Right ventricle myocardium inferior (tissue), 1 donor: Measurements from ENCODE around the gene FAM217B. TPM values are rescaled to one million over a fixed set of nuclear protein-coding genes. Genes with fewer than 3 reads are reported as not detected.

Experiments used
- ATAC-seq: fragments of 200-7000 bp; cut with Tn5 transposase; one replicate; pipeline ENCODE4 v1.9.1; 2020; ENCODE audit warnings: mild to moderate bottlenecking, moderate library complexity
- DNase-seq: peaks from one replicate; pipeline ENCODE4 v3.0.0; 2021; ENCODE audit errors: missing footprints
- intact Hi-C: fragments of 100-400 bp; cut with DNase I; formaldehyde crosslinking; loops from one replicate; pipeline ENCODE4 v1.11.0; 2022
- long read RNA-seq: library from polyadenylated mRNA; unstranded; transcript quantifications from one replicate; pipeline ENCODE4 v2.0.0, GENCODE V29; 2021
- total RNA-seq: library from RNA; stranded (reverse); fragmentation: NEBNext Ultra II Directional; extraction: Animal tissue kit (Norgen Biotek cat#: 25700); gene quantifications from one replicate; pipeline ENCODE4 v1.2.1, GENCODE V29; 2021
- donor health status: DM: no; HTN: yes; CAD: no; lungs with severe emphysema.

FAM217B gene, protein sequence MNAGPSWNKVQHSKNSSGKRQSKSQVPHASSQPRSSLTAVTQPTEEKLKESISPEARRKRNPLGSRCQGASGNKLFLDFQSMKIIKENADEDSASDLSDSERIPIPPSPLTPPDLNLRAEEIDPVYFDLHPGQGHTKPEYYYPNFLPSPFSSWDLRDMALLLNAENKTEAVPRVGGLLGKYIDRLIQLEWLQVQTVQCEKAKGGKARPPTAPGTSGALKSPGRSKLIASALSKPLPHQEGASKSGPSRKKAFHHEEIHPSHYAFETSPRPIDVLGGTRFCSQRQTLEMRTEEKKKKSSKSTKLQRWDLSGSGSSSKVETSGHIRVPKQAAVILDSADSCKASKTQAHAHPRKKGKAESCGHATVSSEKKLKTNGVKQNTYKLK
- 40.5 TPM for total RNA-seq
- long read RNA-seq, full-length matches to known transcripts = 9 of 13 reads
- long read RNA-seq, partial matches to known transcripts = 2 of 13 reads
- long read RNA-seq, other reads (novel, unspliced or antisense) = 2 of 13 reads

DNA sequence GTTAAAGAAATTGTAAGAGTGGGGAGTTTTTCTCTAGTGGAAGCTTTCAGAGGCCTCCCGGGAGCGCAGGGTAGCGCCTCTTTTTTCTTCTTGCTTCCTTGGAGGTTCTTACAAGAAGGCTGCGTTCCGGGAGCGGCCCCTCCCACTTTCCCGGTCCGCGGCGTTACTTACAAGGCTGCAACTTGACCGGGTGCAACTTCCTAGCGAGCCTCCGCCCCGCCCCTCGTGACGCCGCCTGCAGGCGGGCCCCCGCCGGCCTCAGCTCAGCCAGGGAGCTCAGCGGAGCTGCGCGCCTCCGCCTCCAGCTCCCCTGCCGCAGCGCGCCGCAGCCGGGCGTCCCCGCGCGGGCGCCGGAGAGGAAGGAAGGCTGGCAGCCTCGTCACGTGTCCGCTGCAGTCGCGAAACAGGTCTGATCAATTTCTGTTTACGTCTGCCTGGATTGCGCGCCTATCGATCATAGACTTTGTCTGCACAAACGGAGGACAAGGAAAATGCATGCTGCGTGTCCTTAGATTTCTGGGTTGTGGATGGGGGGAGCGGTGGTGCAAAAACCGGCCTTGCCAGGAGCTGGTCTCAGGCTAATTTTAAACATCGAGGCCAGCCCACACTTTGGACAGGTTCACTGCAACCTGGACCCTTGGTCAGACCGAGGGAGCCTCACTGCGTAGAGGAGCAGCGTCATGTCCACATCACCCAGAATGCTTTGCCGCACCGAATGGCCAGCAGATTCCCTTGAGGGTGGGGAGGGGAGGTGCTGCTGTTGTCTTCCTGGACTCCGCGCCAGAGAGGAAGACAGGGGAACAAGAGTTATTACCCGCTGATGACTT is at the start of gene FAM217B, which contains the start of gene PPP1R3D:
Gene FAM217B (plus strand): TSS at position 261 of the 827 bp plus-strand sequence. CDS start 3,555 bp downstream, outside the sequence.
Gene PPP1R3D (minus strand): TSS at position 177 of the 827 bp plus-strand sequence. CDS start 374 bp downstream, outside the sequence.
- ATAC-seq (peak; percentile 96), DNase-seq (peak; percentile 99)
- intact Hi-C loops = loop anchor here (10.0 kb wide), 1 partner anchor 264 kb away; no protein-coding TSS in a partner anchor

DNA sequence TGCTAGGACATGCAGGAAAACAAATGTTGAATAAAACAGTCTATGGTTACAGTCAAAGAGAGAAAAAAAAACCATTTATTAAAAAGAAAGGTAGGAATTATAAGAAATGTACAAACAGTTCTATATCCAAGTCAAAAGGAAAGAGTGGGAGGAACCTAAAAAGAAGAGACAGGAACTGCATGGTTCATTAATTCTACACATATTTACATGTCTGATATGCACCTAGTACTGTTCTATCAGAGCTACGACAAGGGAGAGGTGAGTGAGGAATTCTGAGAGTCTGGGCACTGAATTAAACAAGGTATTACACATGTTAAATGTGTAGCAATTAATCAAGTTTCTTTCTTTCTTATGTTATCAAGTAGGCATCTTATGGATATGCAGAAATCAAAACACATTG is 48.6 kb upstream of the FAM217B start:
- no peak for ATAC-seq

DNA sequence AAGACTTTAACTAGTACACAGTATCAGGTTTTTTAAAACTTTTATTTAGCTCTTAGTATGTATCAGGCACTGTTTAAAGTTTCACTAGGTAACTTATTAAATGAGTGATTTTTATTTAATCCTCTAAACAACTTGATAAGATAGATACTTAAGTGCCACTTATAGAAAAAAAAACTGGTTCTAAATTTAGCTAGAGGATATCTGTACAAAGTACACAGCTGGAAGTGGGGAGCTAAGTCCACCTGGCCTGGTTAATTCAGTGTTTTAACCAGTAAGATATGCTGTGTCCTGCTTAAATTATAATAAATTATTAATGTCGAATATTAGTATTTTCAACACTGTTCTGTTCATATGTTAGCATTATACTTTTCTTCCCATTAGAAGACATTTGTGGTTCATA is 44.3 kb upstream of the FAM217B start:
- intact Hi-C loops = no loop called here
- DNase-seq (no peak), ATAC-seq (no peak)

More for the DNA sequence above, 48.6 kb upstream of the FAM217B start:
- intact Hi-C loops = no loop called here
- DNase-seq = no peak

DNA sequence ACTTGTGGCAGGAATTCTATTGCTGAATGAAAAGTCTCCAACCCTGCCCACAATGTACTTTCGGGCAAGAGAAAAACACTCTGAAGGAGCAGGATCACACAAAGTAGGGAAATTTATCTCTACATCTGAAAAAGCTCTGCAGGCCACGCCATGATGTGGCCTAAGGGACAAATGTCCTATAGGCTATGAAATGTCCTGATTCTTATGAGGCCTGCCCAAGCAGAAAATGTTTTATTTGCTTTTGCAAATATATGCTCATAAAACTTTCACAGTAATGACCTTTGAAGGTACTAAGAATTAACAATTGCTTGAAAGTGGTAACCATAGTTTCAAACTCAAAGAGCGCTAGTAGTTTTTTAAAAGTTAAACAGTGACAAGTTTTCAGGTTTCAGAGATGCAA is 37.7 kb upstream of the FAM217B start:
- no peak for DNase-seq
- ATAC-seq = no peak
- intact Hi-C loops = no loop called here

DNA sequence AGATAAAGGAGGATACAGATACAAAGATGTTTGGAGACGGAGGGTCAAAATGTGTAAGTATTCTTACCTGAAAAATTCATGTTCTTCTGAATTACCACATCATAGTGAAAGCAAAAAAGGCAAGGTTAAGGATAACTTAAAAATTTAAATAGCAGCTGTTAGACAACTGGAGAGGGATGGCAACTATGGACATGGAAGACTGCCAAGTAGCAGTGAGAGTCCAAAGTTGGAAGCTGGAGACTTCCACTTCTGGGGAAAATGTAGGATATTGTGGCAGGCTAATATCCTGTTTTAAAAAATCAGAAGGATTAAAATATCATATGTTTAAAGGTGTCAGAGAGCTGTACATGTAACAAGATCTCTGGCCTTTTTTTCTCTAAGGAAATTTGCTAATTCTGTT is 36.6 kb upstream of the FAM217B start:
- ATAC-seq = no peak
- DNase-seq = no peak
- intact Hi-C loops = no loop called here

DNA sequence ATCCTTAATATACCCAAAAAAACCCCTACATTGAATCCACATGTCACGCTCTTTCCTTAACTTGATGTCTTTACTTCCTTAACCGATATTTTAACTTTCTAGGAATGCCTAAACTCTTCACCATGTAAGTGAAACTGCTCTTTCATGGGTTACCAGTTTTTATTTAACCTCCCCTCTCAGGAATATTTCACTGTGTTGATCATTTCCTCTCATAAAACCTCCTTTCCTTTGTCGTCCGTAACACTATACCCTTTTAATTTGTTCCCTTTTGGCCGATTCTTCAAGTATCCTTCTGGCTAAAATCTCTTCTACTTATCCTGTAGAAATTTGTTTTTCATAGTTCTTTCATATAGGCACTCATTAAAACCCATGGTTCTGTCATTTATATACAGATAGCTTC is 31.3 kb upstream of the FAM217B start:
- intact Hi-C loops = no loop called here
- DNase-seq (no peak), ATAC-seq (no peak)

DNA sequence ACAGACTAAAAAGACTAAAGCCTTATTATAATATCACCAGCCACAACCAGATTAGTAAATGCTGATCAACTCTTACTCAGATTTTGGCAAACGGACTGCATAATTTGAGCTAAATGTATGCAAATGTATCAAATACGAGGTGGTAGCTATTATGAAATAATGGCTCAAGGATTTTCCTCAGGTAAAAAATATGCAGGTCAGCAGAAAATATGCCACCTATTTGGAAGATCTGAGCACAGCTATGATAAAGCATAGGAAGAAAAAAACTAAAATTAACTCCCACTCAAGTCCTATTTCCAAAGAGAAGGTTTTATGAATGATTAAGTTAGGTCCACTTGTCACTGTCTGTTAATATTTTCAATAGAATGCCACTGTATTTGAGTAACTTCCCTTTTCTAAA is 29.1 kb upstream of the FAM217B start:
- ATAC-seq = no peak
- no peak for DNase-seq
- intact Hi-C loops = no loop called here

DNA sequence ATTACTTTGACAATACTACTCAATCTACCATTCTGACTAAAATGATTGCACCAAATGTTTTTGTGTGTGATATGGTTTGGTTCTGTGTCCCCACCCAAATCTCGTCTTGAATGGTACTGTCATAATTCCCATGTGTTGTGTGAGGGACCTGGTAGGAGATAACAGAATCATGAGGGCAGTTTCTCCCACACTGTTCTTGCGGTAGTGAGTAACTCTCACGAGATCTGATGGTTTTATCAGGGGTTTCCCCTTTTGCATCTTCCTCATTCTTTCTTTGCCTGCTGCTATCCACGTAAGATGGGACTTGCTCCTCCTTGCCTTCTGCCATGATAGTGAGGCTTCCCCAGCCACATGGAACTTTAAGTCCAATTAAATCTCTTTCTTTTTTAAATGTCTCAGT is 27.6 kb upstream of the FAM217B start:
- intact Hi-C loops = no loop called here
- no peak for DNase-seq
- ATAC-seq = no peak

DNA sequence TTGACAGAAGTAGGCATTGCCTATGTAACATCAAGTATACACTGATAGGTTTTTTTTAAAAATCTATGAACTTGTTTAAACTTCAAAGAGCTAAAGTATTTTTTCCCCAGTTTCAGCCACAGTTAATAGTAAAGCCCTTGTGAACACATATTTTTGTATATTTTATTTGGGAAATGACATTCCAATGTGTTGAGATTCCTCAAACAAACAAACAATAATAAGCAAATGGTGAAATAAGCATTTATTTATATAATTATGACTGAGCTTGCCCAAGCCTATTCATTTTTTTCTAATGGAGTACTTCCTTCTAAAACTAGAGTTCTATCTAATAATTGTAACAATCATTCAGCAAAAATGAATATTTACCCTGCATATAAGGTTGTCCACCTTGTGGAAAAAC is 19.2 kb upstream of the FAM217B start:
- DNase-seq (no peak), ATAC-seq (no peak)
- intact Hi-C loops = no loop called here

DNA sequence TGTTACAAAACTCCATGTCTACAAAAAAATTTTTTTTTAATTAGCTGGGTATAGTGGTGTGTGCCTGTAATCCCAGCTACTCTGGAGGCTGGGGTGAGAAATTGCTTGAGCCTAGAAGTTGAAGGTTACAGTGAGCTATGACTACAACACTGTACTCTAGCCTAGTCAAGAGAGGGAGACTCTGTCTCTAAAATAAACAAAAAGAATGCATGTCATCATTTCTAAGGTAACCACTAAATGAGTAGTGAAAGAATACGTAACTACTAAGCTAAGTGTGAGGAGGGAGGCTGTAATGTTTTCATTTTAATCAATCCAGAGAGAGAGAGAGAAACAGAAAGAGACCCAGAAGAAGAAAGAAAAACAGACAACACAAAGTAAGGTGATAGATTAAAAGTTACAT is 16.7 kb upstream of the FAM217B start:
- intact Hi-C loops = no loop called here
- DNase-seq (no peak), ATAC-seq (no peak)

DNA sequence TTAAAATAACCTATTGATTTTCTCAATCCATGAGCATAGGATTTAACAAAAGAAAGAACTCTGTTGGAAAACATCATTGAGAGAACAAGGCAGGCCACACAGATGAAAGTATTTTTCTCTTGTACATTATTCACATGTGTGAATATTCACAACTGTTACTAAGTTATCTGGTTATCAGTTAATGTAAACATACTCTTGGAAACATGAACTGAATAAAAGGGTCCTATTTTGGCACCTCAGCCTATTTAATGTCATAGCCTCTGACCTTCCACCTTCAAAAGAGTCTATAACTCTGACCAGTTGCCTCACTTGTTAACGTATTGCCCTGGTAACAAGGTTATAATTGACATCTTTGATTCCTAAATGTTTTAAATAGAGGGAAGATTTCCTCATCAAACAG is 14.8 kb upstream of the FAM217B start:
- DNase-seq (no peak), ATAC-seq (no peak)
- intact Hi-C loops = no loop called here

DNA sequence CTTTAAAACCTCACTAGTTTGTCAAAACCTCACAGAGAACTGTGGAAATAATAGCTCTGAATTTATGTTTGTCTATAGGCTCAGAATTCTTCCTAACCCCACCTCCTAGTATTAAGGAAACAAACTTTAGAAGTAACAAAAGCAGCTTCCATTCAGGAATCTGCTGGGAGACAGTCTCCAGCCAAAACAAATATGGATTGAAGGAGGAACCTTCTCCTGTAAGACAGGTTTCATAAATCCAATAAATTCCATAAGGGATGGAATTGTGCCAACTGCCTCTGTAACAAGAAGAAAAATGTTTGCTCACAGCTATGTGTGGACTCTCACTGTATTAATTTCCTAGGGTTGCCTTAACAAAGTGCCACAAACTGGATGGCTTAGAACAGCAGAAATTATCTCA is 14.3 kb upstream of the FAM217B start:
- DNase-seq (no peak), ATAC-seq (no peak)
- intact Hi-C loops = no loop called here

DNA sequence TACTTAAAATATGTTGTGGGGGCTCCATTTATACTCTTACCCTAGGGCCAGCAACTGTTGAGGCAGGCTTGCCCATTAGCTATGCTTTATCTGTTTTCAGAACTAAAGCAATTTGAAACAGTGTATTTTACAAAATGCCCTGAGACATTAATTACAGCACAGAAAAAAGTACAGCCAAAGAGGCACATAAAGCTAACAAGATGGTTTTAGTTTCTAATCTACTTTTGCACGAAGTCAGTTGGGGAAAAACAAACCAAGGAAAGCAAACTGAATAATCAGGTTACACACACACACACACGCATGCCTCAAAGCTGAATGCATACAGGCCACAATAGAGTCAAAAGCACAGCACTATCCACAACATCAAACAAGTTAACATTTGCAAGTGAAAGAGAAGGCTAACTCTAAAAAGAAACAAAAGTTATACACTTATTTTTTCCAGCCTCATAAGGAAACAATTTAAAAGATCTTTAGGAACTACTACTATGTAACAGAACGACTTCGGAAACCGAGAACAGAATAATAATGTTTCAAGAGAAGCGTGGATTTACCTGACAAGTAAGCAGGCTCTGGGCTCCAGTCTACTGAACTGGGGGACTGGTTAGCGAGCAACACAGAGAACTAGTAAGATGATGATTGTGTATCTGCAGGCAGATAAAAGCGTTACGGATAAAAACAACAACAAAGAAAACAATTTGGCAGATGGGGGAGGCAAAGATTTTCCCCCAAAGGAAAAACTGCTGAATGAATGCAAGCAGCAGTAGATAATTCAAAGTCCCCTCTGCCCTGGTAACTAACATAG is 8.5 kb upstream of the FAM217B start:
- intact Hi-C loops = loop anchor here (10.0 kb wide), 1 partner anchor 147 kb away; no protein-coding TSS in a partner anchor

DNA sequence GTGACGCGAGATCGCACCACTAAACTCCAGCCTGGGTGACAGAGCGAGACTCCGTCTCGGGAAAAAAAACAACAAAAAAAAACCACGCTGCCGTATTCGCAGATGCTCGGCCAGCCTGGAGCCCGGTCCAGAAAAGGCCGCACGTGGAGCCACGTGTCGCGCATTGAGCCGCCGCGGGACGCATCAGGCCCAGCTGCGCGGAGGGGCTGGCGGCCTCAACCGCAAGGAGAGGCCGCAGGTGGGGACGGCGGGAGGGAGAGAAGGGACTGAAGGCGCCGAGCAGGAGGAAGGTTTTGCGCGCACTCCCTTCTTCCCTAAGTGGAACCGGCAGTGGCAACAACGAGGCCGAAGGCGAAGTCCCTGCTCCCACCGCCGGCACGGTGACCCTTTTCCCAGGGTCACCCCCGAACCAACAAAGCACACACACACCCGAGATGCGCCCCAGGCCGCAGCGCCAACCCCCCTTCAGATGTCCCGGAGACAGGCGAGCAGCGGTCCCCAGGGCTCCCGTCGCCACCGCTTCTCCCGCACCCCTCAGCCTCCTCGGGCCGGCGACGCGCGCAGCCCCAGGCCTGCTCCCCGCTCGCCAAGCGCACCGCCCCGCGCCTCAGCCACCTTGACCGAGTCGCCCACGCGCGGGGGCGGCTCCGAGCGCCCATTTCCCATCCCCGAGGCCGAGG is 7.4 kb upstream of the FAM217B start:
- intact Hi-C loops = loop anchor here (10.0 kb wide), 1 partner anchor 148 kb away; no protein-coding TSS in a partner anchor
- ATAC-seq (no peak), DNase-seq (no peak)

More for the DNA sequence above, 8.5 kb upstream of the FAM217B start:
- no peak for DNase-seq
- ATAC-seq = no peak

DNA sequence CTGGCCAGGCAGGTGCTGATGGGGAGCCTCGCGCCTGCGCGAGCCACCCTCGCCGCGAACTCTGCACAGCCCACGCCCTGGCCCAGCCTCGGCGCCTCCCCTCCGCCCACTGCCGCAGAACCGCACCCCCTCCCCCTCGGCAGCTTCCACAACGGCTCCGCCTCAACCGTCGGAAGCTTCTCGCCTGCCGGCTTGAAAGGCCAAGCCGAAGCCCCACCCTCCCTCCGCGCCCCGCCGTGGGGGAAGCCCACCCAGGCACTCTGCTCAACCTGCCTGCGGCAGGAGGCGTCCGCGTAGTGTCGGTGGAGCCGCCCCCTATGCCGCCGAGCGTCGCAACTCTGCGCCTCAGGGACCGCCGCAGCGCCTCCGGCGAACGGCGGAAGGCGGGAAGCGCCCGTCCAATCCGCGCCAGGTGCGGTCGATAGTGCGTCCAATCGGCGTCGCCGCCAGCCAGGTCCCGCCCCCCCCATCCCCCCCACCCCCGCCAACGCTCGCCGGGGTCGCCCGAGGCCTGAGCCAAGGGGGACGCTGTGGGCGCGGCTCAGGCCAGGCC is 6.8 kb upstream of the FAM217B start, which contains the start of gene SYCP2:
Gene SYCP2 (minus strand): TSS at position 342 of the 553 bp plus-strand sequence. CDS start 11,224 bp downstream, outside the sequence.
- DNase-seq (no peak), ATAC-seq (peak; percentile 72)
- intact Hi-C loops = loop anchor here (10.0 kb wide), 1 partner anchor 149 kb away; no protein-coding TSS in a partner anchor

DNA sequence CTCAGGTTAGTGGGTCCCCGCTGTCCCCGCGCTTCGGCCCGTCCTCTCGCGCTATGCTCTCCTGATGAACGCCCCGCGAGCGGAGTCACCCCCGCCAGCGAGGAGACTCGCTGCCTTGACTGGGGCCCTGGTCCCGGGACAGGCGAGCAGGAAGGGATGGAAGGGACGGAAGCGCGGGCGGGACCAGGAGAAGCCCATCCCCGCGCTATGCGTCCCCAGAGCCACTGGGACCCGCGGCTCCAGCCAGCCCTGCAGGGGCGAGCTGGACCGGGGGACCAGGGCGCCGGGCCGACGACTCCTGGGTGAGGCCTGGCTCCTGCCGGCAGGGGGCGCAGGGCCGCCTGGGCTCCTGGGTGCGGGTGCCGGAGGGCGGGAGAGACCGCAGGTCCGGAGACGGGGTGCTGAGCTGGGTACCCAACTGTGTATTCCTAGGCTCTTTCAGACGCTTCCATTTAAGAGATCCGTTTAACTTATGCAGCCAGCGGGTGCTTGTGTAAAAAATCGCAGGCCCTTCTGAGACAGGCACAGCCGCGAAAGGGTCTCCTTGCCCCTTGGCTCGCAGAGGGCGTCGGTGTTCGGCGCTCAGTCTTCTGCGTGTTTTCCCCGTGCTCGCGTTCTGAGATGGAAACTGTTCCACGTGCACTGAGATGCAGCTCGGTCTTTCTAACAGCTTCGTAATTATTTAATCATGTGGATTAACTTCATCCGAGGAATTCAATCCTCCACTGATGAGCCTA is 6.2 kb upstream of the FAM217B start:
- intact Hi-C loops = loop anchor here (10.0 kb wide), 1 partner anchor 149 kb away; no protein-coding TSS in a partner anchor
- peak; percentile 92 for DNase-seq
- ATAC-seq = peak; percentile 92
